ENCODE results near the gene PTGER4. TPM values are rescaled to one million over a fixed set of nuclear protein-coding genes. Genes with fewer than 3 reads are reported as not detected.
"Not testable (repeated sequence)": the region's sequence is repeated elsewhere in the genome, so short reads cannot be mapped to it uniquely, and the experiment has no call there.

PTGER4 gene
- total RNA-seq, 4 donors from 2014 or later, result 10.1 to 30.1 (median 27.0) TPM

DNA sequence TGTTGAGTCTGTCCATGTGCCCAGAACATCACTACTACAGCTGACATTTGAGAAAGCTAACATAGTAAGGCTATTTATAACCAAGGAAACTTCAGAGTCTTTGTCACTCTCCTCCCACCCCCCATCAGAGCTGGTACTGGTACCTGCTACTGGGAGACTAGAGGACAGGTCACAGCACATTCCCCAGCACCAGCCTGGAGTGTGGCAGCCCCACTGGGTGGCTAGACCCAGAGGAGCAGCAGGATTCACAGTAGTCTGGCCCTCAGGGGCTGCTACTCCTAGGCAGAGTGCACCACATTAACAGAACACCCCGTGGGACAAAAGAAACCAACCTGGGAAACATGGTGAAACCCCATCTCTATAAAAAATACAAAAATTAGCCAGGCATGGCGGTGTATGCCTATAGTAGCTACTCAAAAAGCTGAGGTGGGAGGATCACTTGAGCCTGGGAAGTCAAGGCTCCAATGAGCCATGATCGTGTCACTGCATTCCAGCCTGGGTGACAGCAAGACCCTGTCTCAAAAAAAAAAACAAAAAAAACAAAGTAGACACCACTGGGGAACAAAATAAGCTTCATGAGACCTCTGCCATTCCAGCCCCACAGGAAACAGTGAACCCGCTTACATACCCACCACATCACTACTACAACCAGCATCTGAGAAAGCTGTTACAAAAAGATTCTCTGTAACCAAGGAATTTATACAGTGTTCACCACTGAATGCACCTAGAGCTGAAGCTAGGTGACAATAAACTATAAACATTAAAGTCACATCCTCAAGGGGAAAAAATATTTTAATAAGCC lies 26.3 kb upstream of the PTGER4 start:
- H3K27ac ChIP-seq, result no peak overlapping the region
- H3K4me1 ChIP-seq, result no peaks in the 10 kb centered on the region
- TF ChIP-seq, protein P1, sequence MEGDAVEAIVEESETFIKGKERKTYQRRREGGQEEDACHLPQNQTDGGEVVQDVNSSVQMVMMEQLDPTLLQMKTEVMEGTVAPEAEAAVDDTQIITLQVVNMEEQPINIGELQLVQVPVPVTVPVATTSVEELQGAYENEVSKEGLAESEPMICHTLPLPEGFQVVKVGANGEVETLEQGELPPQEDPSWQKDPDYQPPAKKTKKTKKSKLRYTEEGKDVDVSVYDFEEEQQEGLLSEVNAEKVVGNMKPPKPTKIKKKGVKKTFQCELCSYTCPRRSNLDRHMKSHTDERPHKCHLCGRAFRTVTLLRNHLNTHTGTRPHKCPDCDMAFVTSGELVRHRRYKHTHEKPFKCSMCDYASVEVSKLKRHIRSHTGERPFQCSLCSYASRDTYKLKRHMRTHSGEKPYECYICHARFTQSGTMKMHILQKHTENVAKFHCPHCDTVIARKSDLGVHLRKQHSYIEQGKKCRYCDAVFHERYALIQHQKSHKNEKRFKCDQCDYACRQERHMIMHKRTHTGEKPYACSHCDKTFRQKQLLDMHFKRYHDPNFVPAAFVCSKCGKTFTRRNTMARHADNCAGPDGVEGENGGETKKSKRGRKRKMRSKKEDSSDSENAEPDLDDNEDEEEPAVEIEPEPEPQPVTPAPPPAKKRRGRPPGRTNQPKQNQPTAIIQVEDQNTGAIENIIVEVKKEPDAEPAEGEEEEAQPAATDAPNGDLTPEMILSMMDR (IDR thresholded peaks at IDR 0.05), result no peak
- TF ChIP-seq POLR2AphosphoS5 (IDR thresholded peaks at IDR 0.05) (no peak), EP300 (IDR thresholded peaks at IDR 0.05) (no peak), POLR2A (IDR thresholded peaks at IDR 0.05) (no peak)
- H3K9me3 ChIP-seq, result no peaks in the 10 kb centered on the region
- H3K4me3 ChIP-seq, result no peak overlapping the region
- no peaks in the 10 kb centered on the region for H3K27me3 ChIP-seq
- H3K36me3 ChIP-seq, result no peaks in the 10 kb centered on the region
- ATAC-seq, result no peak
- WGBS, 2 donors (ENCODE audit: low coverage in 1 of 2), result 86% methylated on average over 1 of the region's 4 CpGs; no CpG with 5 or more reads in 1 of the 2 donors

DNA sequence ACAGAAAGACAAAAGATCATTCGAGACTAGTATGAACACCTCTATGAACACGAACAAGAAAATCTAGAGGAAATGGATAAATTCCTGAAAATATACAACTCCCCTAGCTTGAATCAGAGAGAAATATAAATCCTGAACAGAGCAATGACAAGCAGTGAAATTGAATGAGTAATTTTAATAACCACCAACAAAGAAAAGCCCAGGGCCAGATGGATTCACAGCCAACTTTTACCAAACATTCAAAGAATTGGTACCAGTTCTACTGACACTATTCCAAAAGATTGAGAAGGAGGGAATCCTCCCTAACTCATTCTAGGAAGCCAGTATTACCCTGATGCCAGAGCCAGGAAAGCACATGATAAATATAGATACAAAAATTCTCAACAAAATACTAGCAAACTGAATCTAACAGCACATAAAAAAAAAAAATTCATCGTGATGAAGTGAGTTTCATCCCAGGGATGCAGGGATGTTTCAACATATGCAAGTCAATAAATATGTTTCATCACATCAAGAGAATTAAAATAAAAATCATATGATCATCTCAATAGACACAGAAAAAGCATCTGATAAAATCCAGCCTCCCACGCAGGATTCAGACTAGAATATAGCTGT lies 25.2 kb upstream of the PTGER4 start:
- 65 to 70% methylated on average over 3 to 4 of the region's 4 CpGs for WGBS, 2 donors (ENCODE audit: low coverage in 1 of 2)
- H3K27ac ChIP-seq, result no peak overlapping the region
- ATAC-seq, result no peak
- TF ChIP-seq EP300 (IDR thresholded peaks at IDR 0.05) (no peak), POLR2A (IDR thresholded peaks at IDR 0.05) (no peak), POLR2AphosphoS5 (IDR thresholded peaks at IDR 0.05) (no peak)
- TF ChIP-seq, protein P1 (IDR thresholded peaks at IDR 0.05), result no peak
- no peaks in the 10 kb centered on the region for H3K36me3 ChIP-seq
- no peaks in the 10 kb centered on the region for H3K9me3 ChIP-seq
- H3K27me3 ChIP-seq, result no peaks in the 10 kb centered on the region
- H3K4me3 ChIP-seq, result no peak overlapping the region
- H3K4me1 ChIP-seq, result no peaks in the 10 kb centered on the region

DNA sequence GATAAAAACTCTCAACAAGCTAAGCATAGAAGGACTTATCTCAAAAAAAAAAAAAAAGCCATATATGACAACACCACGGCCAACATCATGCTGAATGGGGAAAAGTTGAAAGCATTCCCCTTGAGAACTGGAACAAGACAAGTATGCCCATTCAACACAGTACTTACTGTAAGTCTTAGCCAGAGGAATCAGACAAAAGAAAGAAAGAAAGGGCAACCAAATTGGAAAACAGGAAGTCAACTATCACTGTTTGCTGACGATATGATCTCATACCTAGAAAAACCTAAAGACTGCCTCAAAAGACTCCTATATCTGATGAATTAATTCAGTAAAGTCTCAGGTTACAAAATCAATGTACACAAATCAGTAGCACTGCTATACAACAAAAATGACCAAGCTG lies 24.6 kb upstream of the PTGER4 start:
- Histone ChIP-seq H3K27ac (no peak overlapping the region), H3K36me3 (no peaks in the 10 kb centered on the region), H3K27me3 (no peaks in the 10 kb centered on the region), H3K4me3 (no peak overlapping the region), H3K4me1 (no peaks in the 10 kb centered on the region), H3K9me3 (no peaks in the 10 kb centered on the region)
- TF ChIP-seq, protein P1 (IDR thresholded peaks at IDR 0.05), result no peak
- no peak for TF ChIP-seq POLR2A (IDR thresholded peaks at IDR 0.05)
- no peak for TF ChIP-seq EP300 (IDR thresholded peaks at IDR 0.05)
- no peak for TF ChIP-seq POLR2AphosphoS5 (IDR thresholded peaks at IDR 0.05)
- no peak for ATAC-seq
- 50 to 56% methylated on average over 2 of the region's 2 CpGs for WGBS, 2 donors (ENCODE audit: low coverage in 1 of 2)

DNA sequence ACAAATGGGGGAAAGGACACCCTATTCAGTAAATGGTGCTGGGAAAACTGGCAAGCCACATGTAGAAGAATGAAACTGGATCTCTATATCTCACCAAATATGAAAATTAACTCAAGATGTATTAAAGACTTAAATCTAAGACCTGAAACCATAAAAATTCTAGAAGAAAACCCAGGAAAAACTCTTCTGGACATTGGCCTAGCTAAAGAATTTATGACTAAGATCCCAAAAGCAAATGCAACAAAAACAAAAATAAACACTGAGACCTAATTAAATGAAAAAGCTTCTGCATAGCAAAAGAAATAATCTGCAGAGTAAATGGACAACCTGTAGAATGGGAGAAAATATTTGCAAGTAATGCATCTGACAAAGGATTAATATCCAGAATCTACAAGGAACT lies 23.6 kb upstream of the PTGER4 start:
- not testable (repeated sequence) for H3K4me1 ChIP-seq, ATAC-seq, H3K27me3 ChIP-seq, H3K4me3 ChIP-seq, H3K27ac ChIP-seq, H3K36me3 ChIP-seq, H3K9me3 ChIP-seq

DNA sequence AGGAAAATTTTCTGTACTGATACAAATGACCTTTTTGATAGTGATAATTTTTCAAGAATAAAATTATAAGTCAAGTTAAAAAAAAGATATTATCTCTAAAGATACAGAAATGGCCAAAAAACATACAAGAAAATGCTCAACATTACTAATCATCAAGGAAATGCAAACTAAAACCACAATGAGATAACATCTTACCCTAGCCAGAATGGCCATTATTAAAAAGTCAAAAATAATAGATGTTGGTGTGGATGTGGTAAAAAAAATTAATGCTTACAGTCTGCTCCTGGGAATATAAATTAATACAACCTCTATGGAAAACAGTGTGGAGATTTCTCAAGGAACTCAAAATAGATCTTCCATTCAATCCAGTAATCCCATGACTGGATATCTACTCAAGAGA lies 22.9 kb upstream of the PTGER4 start:
- TF ChIP-seq, protein P1 (IDR thresholded peaks at IDR 0.05), result no peak
- TF ChIP-seq POLR2A (IDR thresholded peaks at IDR 0.05), result no peak
- no peak for TF ChIP-seq EP300 (IDR thresholded peaks at IDR 0.05)
- TF ChIP-seq POLR2AphosphoS5 (IDR thresholded peaks at IDR 0.05), result no peak
- H3K4me3 ChIP-seq, result no peak overlapping the region
- ATAC-seq, result no peak

More for the DNA sequence above, 22.9 kb upstream of the PTGER4 start:
- Histone ChIP-seq H3K4me1 (no peaks in the 10 kb centered on the region), H3K9me3 (no peaks in the 10 kb centered on the region), H3K27ac (no peak overlapping the region), H3K36me3 (no peaks in the 10 kb centered on the region), H3K27me3 (no peaks in the 10 kb centered on the region)

Measured in gastroesophageal sphincter (tissue), 4 donors.